Measurements from ENCODE around the gene PARD6B.

PARD6B gene

DNA sequence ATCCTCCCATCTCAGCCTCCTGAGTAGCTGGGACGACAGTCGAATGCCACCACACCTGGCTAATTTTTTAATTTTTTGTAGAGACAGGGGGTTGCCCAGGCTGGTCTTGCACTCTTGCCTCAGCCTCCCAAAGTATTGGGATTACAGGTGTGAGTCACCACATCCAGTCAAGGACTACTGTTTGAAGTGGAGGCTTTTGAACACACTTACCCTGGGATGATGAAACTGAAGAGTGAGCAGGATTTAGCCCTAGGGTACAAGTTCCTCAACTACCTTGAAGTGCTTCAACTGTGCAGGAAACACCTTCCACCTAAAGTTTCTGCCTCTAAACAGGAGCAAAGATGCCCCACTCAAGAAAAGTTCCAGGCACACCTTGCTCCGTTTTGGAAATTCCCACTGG lies 15.7 kb upstream of the PARD6B start:
- TF ChIP-seq GLIS3 (CRISPR knock-in tag; IDR thresholded peaks at IDR 0.05), result no peak
- TF ChIP-seq, protein P1, sequence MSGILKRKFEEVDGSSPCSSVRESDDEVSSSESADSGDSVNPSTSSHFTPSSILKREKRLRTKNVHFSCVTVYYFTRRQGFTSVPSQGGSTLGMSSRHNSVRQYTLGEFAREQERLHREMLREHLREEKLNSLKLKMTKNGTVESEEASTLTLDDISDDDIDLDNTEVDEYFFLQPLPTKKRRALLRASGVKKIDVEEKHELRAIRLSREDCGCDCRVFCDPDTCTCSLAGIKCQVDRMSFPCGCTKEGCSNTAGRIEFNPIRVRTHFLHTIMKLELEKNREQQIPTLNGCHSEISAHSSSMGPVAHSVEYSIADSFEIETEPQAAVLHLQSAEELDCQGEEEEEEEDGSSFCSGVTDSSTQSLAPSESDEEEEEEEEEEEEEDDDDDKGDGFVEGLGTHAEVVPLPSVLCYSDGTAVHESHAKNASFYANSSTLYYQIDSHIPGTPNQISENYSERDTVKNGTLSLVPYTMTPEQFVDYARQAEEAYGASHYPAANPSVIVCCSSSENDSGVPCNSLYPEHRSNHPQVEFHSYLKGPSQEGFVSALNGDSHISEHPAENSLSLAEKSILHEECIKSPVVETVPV (CRISPR knock-in tag; IDR thresholded peaks at IDR 0.05), result no peak
- no peak for ATAC-seq

DNA sequence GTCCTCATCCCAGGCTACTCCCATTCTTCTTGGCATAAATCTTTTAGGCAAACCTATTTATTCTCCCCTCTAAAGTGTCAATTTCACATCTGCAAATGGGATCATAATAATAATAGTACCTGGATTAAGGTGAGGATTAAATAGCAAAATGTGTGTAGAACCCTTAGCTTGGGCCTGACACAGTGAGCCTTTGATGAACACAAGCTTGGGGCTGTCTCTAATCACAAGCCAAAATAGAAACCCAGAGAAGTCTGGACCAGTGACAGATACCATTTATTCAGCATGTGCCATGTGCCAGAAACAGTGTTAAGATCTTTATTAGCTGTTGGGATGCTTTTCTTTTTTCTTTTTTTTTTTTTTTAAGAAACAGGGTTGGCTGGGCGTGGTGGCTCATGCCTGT lies 14.9 kb upstream of the PARD6B start:
- TF ChIP-seq ZFP3 (CRISPR knock-in tag; IDR thresholded peaks at IDR 0.05), result no peak
- TF ChIP-seq RARB (CRISPR knock-in tag; IDR thresholded peaks at IDR 0.05), result no peak
- TF ChIP-seq BACH2 (CRISPR knock-in tag; IDR thresholded peaks at IDR 0.05; ENCODE audit: borderline replicate concordance), result no peak
- TF ChIP-seq ZNF565 (CRISPR knock-in tag; conservative IDR thresholded peaks at IDR 0.05; ENCODE audit: low read depth), result no peak
- no peak for TF ChIP-seq ZFP30 (CRISPR knock-in tag; IDR thresholded peaks at IDR 0.05)
- TF ChIP-seq, protein P2, sequence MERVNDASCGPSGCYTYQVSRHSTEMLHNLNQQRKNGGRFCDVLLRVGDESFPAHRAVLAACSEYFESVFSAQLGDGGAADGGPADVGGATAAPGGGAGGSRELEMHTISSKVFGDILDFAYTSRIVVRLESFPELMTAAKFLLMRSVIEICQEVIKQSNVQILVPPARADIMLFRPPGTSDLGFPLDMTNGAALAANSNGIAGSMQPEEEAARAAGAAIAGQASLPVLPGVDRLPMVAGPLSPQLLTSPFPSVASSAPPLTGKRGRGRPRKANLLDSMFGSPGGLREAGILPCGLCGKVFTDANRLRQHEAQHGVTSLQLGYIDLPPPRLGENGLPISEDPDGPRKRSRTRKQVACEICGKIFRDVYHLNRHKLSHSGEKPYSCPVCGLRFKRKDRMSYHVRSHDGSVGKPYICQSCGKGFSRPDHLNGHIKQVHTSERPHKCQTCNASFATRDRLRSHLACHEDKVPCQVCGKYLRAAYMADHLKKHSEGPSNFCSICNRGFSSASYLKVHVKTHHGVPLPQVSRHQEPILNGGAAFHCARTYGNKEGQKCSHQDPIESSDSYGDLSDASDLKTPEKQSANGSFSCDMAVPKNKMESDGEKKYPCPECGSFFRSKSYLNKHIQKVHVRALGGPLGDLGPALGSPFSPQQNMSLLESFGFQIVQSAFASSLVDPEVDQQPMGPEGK (CRISPR knock-in tag; IDR thresholded peaks at IDR 0.05; ENCODE audit: borderline replicate concordance), result no peak
- TF ChIP-seq, protein P3, sequence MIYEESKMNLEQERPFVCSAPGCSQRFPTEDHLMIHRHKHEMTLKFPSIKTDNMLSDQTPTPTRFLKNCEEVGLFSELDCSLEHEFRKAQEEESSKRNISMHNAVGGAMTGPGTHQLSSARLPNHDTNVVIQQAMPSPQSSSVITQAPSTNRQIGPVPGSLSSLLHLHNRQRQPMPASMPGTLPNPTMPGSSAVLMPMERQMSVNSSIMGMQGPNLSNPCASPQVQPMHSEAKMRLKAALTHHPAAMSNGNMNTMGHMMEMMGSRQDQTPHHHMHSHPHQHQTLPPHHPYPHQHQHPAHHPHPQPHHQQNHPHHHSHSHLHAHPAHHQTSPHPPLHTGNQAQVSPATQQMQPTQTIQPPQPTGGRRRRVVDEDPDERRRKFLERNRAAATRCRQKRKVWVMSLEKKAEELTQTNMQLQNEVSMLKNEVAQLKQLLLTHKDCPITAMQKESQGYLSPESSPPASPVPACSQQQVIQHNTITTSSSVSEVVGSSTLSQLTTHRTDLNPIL (CRISPR knock-in tag; IDR thresholded peaks at IDR 0.05; ENCODE audit: low read depth), result no peak
- TF ChIP-seq, protein P1 (CRISPR knock-in tag; IDR thresholded peaks at IDR 0.05), result no peak
- TF ChIP-seq OSR1 (CRISPR knock-in tag; IDR thresholded peaks at IDR 0.05), result no peak
- no peak for ATAC-seq

DNA sequence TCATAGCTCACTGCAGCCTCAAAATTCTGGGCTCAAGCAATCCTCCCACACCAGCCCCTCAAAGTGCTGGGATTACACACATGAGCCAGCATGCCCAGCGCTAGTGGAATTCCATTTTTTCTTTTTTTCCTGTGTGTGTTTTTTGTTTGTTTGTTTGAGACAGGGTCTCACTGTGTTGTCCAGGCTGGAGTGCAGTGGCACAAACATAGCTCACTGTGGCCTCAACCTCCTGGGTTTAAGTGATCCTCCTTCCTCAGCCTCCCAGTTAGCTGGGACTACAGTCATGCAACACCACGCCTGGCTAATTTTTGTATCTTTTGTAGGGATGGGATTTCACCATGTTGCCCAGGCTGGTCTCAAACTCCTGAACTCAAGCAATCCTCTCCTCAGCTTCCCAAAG lies 14.1 kb upstream of the PARD6B start:
- ATAC-seq, result no peak
- no peak for TF ChIP-seq ZC3H10 (CRISPR knock-in tag; IDR thresholded peaks at IDR 0.05)
- no peak for TF ChIP-seq ISL1 (CRISPR knock-in tag; IDR thresholded peaks at IDR 0.05)
- TF ChIP-seq ZFP30 (CRISPR knock-in tag; IDR thresholded peaks at IDR 0.05), result no peak
- TF ChIP-seq, protein P2 (CRISPR knock-in tag; IDR thresholded peaks at IDR 0.05; ENCODE audit: borderline replicate concordance), result no peak
- TF ChIP-seq TOX (CRISPR knock-in tag; IDR thresholded peaks at IDR 0.05; ENCODE audit: borderline replicate concordance), result no peak
- TF ChIP-seq, protein P4, sequence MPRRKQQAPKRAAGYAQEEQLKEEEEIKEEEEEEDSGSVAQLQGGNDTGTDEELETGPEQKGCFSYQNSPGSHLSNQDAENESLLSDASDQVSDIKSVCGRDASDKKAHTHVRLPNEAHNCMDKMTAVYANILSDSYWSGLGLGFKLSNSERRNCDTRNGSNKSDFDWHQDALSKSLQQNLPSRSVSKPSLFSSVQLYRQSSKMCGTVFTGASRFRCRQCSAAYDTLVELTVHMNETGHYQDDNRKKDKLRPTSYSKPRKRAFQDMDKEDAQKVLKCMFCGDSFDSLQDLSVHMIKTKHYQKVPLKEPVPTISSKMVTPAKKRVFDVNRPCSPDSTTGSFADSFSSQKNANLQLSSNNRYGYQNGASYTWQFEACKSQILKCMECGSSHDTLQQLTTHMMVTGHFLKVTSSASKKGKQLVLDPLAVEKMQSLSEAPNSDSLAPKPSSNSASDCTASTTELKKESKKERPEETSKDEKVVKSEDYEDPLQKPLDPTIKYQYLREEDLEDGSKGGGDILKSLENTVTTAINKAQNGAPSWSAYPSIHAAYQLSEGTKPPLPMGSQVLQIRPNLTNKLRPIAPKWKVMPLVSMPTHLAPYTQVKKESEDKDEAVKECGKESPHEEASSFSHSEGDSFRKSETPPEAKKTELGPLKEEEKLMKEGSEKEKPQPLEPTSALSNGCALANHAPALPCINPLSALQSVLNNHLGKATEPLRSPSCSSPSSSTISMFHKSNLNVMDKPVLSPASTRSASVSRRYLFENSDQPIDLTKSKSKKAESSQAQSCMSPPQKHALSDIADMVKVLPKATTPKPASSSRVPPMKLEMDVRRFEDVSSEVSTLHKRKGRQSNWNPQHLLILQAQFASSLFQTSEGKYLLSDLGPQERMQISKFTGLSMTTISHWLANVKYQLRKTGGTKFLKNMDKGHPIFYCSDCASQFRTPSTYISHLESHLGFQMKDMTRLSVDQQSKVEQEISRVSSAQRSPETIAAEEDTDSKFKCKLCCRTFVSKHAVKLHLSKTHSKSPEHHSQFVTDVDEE (CRISPR knock-in tag; IDR thresholded peaks at IDR 0.05), result no peak
- no peak for TF ChIP-seq ZNF565 (CRISPR knock-in tag; conservative IDR thresholded peaks at IDR 0.05; ENCODE audit: low read depth)
- TF ChIP-seq ESRRG (CRISPR knock-in tag; IDR thresholded peaks at IDR 0.05), result no peak
- TF ChIP-seq ARNTL (CRISPR knock-in tag; IDR thresholded peaks at IDR 0.05; ENCODE audit: borderline replicate concordance, low read depth), result no peak
- TF ChIP-seq OSR1 (CRISPR knock-in tag; IDR thresholded peaks at IDR 0.05), result no peak
- no peak for TF ChIP-seq PPARA (CRISPR knock-in tag; IDR thresholded peaks at IDR 0.05; ENCODE audit: borderline replicate concordance)
- TF ChIP-seq, protein P3 (CRISPR knock-in tag; IDR thresholded peaks at IDR 0.05; ENCODE audit: low read depth), result no peak
- no peak for TF ChIP-seq RARB (CRISPR knock-in tag; IDR thresholded peaks at IDR 0.05)
